ENCODE data around the gene ARMC8.
"Not testable (repeated sequence)": the region's sequence is repeated elsewhere in the genome, so short reads cannot be mapped to it uniquely, and the experiment has no call there.

ARMC8 gene, protein sequence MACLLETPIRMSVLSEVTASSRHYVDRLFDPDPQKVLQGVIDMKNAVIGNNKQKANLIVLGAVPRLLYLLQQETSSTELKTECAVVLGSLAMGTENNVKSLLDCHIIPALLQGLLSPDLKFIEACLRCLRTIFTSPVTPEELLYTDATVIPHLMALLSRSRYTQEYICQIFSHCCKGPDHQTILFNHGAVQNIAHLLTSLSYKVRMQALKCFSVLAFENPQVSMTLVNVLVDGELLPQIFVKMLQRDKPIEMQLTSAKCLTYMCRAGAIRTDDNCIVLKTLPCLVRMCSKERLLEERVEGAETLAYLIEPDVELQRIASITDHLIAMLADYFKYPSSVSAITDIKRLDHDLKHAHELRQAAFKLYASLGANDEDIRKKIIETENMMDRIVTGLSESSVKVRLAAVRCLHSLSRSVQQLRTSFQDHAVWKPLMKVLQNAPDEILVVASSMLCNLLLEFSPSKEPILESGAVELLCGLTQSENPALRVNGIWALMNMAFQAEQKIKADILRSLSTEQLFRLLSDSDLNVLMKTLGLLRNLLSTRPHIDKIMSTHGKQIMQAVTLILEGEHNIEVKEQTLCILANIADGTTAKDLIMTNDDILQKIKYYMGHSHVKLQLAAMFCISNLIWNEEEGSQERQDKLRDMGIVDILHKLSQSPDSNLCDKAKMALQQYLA

DNA sequence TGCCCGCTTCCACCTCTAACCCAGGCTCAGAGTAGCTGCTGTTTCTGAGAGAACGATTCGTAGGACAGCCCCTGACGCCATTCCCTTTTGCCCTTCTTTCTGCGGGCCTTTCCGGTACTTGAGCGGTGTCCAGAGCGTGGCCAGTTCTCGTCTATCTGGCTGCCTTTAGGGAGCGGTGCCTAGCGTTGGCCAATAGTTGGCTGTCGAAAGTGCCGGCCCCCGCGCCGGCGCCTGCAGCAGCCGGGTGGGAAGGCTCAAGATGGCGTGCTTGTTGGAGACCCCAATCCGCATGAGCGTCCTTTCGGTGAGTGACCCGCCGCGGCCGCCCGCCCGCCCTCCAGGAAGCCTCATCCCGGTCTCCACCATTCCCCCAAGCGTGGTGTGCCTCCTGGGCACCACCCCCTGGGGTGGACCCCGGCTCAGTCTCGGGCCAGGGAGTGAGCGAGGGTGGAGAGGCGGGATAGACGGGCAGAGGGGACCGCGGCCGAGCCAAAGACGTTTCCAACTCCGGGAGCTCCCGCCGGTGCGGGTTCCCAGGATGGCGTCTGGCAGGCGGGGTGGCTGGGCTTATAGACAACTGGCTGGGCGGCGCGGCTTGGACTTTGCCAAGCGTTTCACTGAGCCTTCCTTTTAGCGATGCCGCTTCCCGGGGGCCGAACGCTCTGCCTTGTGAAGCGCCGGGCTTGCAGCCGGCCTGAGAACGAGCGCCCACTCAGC lies at the start of gene ARMC8:
ARMC8 (plus strand) TSS at position 6 of the 717 bp plus-strand sequence; CDS start at position 260, 254 bp downstream.
- peak within 1 kb of the TSS; percentile 90 for H3K4me3 ChIP-seq (ENCODE audit: low read depth, low read length)
- in situ Hi-C loops (cut with HindIII; ENCODE audit: low sequenced_read_pairs): no loop called here
- TF ChIP-seq, protein P1, sequence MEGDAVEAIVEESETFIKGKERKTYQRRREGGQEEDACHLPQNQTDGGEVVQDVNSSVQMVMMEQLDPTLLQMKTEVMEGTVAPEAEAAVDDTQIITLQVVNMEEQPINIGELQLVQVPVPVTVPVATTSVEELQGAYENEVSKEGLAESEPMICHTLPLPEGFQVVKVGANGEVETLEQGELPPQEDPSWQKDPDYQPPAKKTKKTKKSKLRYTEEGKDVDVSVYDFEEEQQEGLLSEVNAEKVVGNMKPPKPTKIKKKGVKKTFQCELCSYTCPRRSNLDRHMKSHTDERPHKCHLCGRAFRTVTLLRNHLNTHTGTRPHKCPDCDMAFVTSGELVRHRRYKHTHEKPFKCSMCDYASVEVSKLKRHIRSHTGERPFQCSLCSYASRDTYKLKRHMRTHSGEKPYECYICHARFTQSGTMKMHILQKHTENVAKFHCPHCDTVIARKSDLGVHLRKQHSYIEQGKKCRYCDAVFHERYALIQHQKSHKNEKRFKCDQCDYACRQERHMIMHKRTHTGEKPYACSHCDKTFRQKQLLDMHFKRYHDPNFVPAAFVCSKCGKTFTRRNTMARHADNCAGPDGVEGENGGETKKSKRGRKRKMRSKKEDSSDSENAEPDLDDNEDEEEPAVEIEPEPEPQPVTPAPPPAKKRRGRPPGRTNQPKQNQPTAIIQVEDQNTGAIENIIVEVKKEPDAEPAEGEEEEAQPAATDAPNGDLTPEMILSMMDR (IDR thresholded peaks at IDR 0.05; ENCODE audit: low read depth, low read length, missing control alignments): no peak
- peak; percentile 9 for DNase-seq (ENCODE audit: low read depth)

DNA sequence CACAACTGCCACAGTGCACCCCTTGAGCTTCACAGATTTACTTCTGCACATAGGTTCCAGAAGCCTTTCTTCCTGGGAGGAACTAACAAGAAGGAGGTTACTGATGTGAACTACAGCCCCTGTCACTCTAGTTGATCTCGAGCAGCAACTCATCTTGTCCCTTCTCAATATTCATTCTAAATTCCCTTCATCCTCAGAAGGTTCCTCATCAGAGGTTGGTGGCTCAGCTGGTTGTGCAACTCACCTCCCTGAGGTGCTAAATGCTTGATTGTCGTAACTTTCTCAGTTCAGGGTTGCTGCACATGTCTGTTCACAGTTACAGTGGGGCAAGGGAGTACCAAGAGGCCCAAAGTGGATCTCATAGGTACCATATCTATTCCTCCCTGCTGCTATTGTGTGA lies 49.2 kb upstream of the ARMC8 start:
- in situ Hi-C loops (cut with HindIII; ENCODE audit: low sequenced_read_pairs): no loop called here
- TF ChIP-seq, protein P1 (IDR thresholded peaks at IDR 0.05; ENCODE audit: low read depth, low read length, missing control alignments): no peak
- no peak overlapping the region for H3K4me3 ChIP-seq (ENCODE audit: low read depth, low read length)
- DNase-seq (ENCODE audit: low read depth): no peak

DNA sequence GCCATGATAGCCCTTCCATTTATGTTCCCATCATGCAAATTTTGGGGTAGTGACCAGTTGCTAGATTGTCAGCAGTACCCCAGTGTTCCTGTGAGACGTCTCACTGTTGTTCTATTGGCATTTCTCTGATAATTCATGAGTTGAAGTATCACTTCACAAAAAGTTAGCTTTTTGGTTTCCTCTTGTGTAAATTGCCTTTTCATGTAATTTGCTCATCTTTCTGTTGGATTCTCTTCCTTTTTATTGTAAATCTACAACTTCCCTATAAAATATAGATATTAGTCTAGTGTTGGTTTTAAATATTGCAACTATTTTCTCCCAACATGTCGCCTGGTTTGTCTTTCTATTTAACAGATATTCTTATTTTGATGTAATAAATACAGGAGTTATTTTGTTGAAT lies 47.4 kb upstream of the ARMC8 start:
- no peak for DNase-seq (ENCODE audit: low read depth)
- in situ Hi-C loops (cut with HindIII; ENCODE audit: low sequenced_read_pairs): no loop called here
- TF ChIP-seq, protein P1 (IDR thresholded peaks at IDR 0.05; ENCODE audit: low read depth, low read length, missing control alignments): no peak
- H3K4me3 ChIP-seq (ENCODE audit: low read depth, low read length): no peak overlapping the region

DNA sequence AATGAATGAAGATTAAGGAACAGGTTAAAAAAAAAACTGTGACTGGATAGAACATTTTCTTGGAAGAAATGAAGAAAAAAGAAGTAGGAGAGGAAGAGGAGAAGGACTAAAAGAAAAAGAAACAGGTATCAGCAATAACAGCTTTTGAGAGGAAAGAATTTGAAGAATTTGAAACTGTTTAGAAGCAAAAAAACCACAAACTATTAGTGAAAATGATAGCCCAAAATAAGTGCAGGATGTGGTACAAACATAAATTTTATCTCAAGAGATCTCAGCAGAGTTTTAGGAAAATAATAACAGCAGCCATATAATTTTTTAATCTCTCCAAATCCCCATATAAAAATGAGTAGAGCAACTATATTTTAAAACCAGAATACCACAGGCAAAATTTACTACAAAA lies 46.2 kb upstream of the ARMC8 start:
- in situ Hi-C loops (cut with HindIII; ENCODE audit: low sequenced_read_pairs): no loop called here
- TF ChIP-seq, protein P1 (IDR thresholded peaks at IDR 0.05; ENCODE audit: low read depth, low read length, missing control alignments): no peak
- H3K4me3 ChIP-seq (ENCODE audit: low read depth, low read length): no peak overlapping the region
- DNase-seq (ENCODE audit: low read depth): no peak

DNA sequence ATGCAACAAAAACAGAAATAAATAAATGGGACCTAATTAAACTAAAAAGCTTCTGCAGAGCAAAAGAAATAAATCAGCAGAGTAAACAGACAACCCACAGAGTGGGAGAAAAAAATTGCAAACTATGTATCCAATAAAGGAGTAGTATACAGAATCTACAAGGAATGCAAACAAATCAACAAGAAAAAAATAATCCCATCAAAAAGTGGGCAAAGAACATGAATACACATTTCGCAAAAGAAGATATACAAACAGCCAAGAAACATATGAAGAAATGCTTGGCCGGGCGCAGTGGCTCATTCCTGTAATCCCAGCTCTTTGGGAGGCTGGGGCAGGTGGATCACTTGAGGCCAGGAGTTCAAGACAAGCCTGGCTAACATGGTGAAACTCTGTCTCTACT lies 44.9 kb upstream of the ARMC8 start:
- in situ Hi-C loops (cut with HindIII; ENCODE audit: low sequenced_read_pairs); H3K4me3 ChIP-seq (ENCODE audit: low read depth, low read length): not testable (repeated sequence)

DNA sequence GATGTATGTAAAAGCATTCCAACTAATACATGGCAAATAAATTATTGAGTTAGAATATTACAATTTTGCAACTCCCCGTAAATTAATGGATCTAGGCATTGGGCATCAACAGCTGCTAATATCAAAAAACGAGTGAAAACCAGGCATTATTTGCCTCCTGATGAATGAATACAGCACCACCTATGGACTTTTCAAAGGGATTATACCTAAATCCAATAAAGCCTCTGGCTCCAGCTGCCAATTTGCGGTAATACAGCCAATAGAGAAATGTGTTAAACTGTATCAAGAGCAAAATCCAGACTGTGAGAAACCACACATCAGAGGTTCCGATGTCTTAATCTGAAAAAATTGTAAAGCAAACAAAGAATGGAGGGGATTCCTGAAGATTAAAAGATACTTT lies 38.6 kb upstream of the ARMC8 start:
- TF ChIP-seq, protein P1 (IDR thresholded peaks at IDR 0.05; ENCODE audit: low read depth, low read length, missing control alignments): no peak
- H3K4me3 ChIP-seq (ENCODE audit: low read depth, low read length): no peak overlapping the region
- in situ Hi-C loops (cut with HindIII; ENCODE audit: low sequenced_read_pairs): no loop called here
- DNase-seq (ENCODE audit: low read depth): no peak

More for the DNA sequence above, 44.9 kb upstream of the ARMC8 start:
- not testable (repeated sequence) for DNase-seq (ENCODE audit: low read depth)

Measured in astrocyte of the cerebellum (primary cell).